Mucosa of rectum (tissue), 2 donors: ENCODE results near the gene CRTAP.

ENCODE experiments used
- H3K27ac ChIP-seq, 2 donors: one replicate each; pipeline ENCODE4 v1.7.0; 2013; ENCODE audit warnings: inconsistent platforms in 2 of 2, low read depth in 2 of 2, low read length in 2 of 2
- H3K27me3 ChIP-seq, 2 donors: one replicate each; pipeline ENCODE4 v1.7.0; 2013; ENCODE audit warnings: low read length in 2 of 2; ENCODE audit not compliant: control insufficient read depth in 2 of 2, insufficient read depth in 2 of 2
- H3K36me3 ChIP-seq, 2 donors: one replicate each; pipeline ENCODE4 v1.7.0; 2013; ENCODE audit warnings: low read length in 2 of 2; ENCODE audit not compliant: control insufficient read depth in 2 of 2, insufficient read depth in 2 of 2
- H3K4me1 ChIP-seq, 2 donors: one replicate each; pipeline ENCODE4 v1.7.0; 2013; ENCODE audit warnings: low read length in 2 of 2, mild to moderate bottlenecking in 1 of 2; ENCODE audit not compliant: control insufficient read depth in 2 of 2, insufficient read depth in 2 of 2
- H3K4me3 ChIP-seq, 2 donors: one replicate each; pipeline ENCODE4 v1.7.0; 2013; ENCODE audit warnings: low read length in 2 of 2
- H3K9ac ChIP-seq, 2 donors: one replicate each; pipeline ENCODE4 v1.7.0; 2013; ENCODE audit warnings: low read length in 2 of 2, low read depth in 1 of 2, mild to moderate bottlenecking in 1 of 2
- H3K9me3 ChIP-seq, 2 donors: one replicate each; pipeline ENCODE4 v1.7.0; 2013; ENCODE audit warnings: low read length in 2 of 2; ENCODE audit not compliant: control insufficient read depth in 2 of 2
- donor health status: healthy.
- donor health status: Normal muscosa, but diverticular disease.

CRTAP gene

GRCh38 chr3:33115024-33115768, 1.4 kb downstream of the CRTAP start:
- Histone ChIP-seq H3K27ac (peak overlapping the region; percentile 97), H3K4me1 (peaks cover 4 to 5% of the 10 kb centered on the region in 2 donors), H3K36me3 (peaks cover 0 to 4% of the 10 kb centered on the region in 2 donors), H3K9ac (peak overlapping the region; percentile 3 to 93), H3K27me3 (no peaks in the 10 kb centered on the region), H3K4me3 (peak overlapping the region; percentile 76 to 87), H3K9me3 (no peaks in the 10 kb centered on the region)

GRCh38 chr3:33117461-33117860, 3.6 kb downstream of the CRTAP start:
- Histone ChIP-seq H3K27me3 (no peaks in the 10 kb centered on the region), H3K4me3 (no peak overlapping the region), H3K27ac (no peak overlapping the region), H3K9me3 (no peaks in the 10 kb centered on the region), H3K4me1 (peaks cover 4 to 5% of the 10 kb centered on the region in 2 donors), H3K36me3 (peaks cover 8 to 20% of the 10 kb centered on the region in 2 donors), H3K9ac (no peak overlapping the region)

- Histone ChIP-seq H3K4me1 (peaks cover 2% of the 10 kb centered on the region in 2 donors), H3K27me3 (no peaks in the 10 kb centered on the region), H3K4me3 (no peak overlapping the region), H3K36me3 (peaks cover 22 to 33% of the 10 kb centered on the region in 2 donors), H3K9ac (no peak overlapping the region), H3K27ac (no peak overlapping the region), H3K9me3 (no peaks in the 10 kb centered on the region)
These were observed 6.1 kb downstream of the CRTAP start for GRCh38 chr3:33119891-33120290.

- H3K9me3 ChIP-seq = no peaks in the 10 kb centered on the region
- H3K9ac ChIP-seq = no peak overlapping the region
- no peak overlapping the region for H3K27ac ChIP-seq
- H3K4me1 ChIP-seq = no peaks in the 10 kb centered on the region
- no peaks in the 10 kb centered on the region for H3K27me3 ChIP-seq
- no peak overlapping the region for H3K4me3 ChIP-seq
- H3K36me3 ChIP-seq = peaks cover 24 to 46% of the 10 kb centered on the region in 2 donors
These were observed 9.2 kb downstream of the CRTAP start for GRCh38 chr3:33122991-33123390.

- no peak overlapping the region for H3K4me3 ChIP-seq
- H3K27me3 ChIP-seq = no peaks in the 10 kb centered on the region
- peaks cover 24 to 46% of the 10 kb centered on the region in 2 donors for H3K36me3 ChIP-seq
- H3K9ac ChIP-seq = no peak overlapping the region
- no peaks in the 10 kb centered on the region for H3K4me1 ChIP-seq
- no peak overlapping the region for H3K27ac ChIP-seq
- no peaks in the 10 kb centered on the region for H3K9me3 ChIP-seq
These were observed 10.8 kb downstream of the CRTAP start for GRCh38 chr3:33124638-33125037.

GRCh38 chr3:33125840-33126239, 12.0 kb downstream of the CRTAP start:
- Histone ChIP-seq H3K9me3 (no peaks in the 10 kb centered on the region), H3K27ac (no peak overlapping the region), H3K4me1 (no peaks in the 10 kb centered on the region), H3K36me3 (peaks cover 30 to 45% of the 10 kb centered on the region in 2 donors), H3K4me3 (no peak overlapping the region), H3K9ac (no peak overlapping the region), H3K27me3 (no peaks in the 10 kb centered on the region)

GRCh38 chr3:33128706-33129105, 14.9 kb downstream of the CRTAP start:
- Histone ChIP-seq H3K9me3 (no peaks in the 10 kb centered on the region), H3K4me1 (no peaks in the 10 kb centered on the region), H3K27ac (no peak overlapping the region), H3K27me3 (no peaks in the 10 kb centered on the region), H3K36me3 (peaks cover 20 to 46% of the 10 kb centered on the region in 2 donors), H3K4me3 (no peak overlapping the region), H3K9ac (no peak overlapping the region)

- no peaks in the 10 kb centered on the region for H3K4me1 ChIP-seq
- H3K27ac ChIP-seq = no peak overlapping the region
- H3K27me3 ChIP-seq = no peaks in the 10 kb centered on the region
- no peak overlapping the region for H3K9ac ChIP-seq
- H3K4me3 ChIP-seq = no peak overlapping the region
- H3K36me3 ChIP-seq = peaks cover 27 to 48% of the 10 kb centered on the region in 2 donors
- H3K9me3 ChIP-seq = no peaks in the 10 kb centered on the region
These were observed 16.3 kb downstream of the CRTAP start for GRCh38 chr3:33130144-33130543.

- H3K27ac ChIP-seq = no peak overlapping the region
- H3K36me3 ChIP-seq = peaks cover 27 to 49% of the 10 kb centered on the region in 2 donors
These were observed 17.7 kb downstream of the CRTAP start for GRCh38 chr3:33131331-33132018.

GRCh38 chr3:33132019-33132360, 18.2 kb downstream of the CRTAP start:
- Histone ChIP-seq H3K27me3 (no peaks in the 10 kb centered on the region), H3K4me3 (no peak overlapping the region), H3K27ac (no peak overlapping the region), H3K36me3 (peaks cover 27 to 48% of the 10 kb centered on the region in 2 donors), H3K9me3 (no peaks in the 10 kb centered on the region), H3K4me1 (no peaks in the 10 kb centered on the region), H3K9ac (no peak overlapping the region)

More at GRCh38 chr3:33131331-33132018, 17.7 kb downstream of the CRTAP start:
- H3K9me3 ChIP-seq = no peaks in the 10 kb centered on the region
- no peak overlapping the region for H3K9ac ChIP-seq
- no peak overlapping the region for H3K4me3 ChIP-seq
- no peaks in the 10 kb centered on the region for H3K4me1 ChIP-seq
- H3K27me3 ChIP-seq = no peaks in the 10 kb centered on the region
